Measurements from ENCODE around the gene MAP3K14. TPM values are rescaled to one million over a fixed set of nuclear protein-coding genes. Genes with fewer than 3 reads are reported as not detected.

The MAP3K14 gene
- polyA plus RNA-seq, 3 donors: 1.4 to 29.9 (median 3.8) TPM

GRCh38 chr17:45241328-45242028, 75.3 kb downstream of the MAP3K14 start:
- H3K79me2 ChIP-seq (ENCODE audit: insufficient read depth, low read length): peaks cover 59% of the 10 kb centered on the region
- no peak for DNase-seq
- H4K20me1 ChIP-seq (ENCODE audit: insufficient read depth, low read length): peaks cover 99% of the 10 kb centered on the region
- 97% methylated on average over 43 of the region's 62 CpGs for WGBS (ENCODE audit: insufficient coverage)
- peaks cover 90 to 97% of the 10 kb centered on the region in 2 donors for H3K36me3 Mint-ChIP-seq
- H3K9me3 Mint-ChIP-seq: peaks cover 0 to 3% (median 0%) of the 10 kb centered on the region in 7 donors
- no peak overlapping the region for H3K4me3 ChIP-seq (replicated peaks in 1 of 3; ENCODE audit: low read depth in 2 of 3, low read length in 3 of 3)
- H3K27me3 Mint-ChIP-seq (ENCODE audit: low read depth in 3 of 3): peaks cover 0 to 7% (median 0%) of the 10 kb centered on the region in 3 donors
- H3K9ac ChIP-seq (ENCODE audit: insufficient read depth, low read length, poor library complexity, severe bottlenecking): no peak overlapping the region
- no peak overlapping the region for H3K27ac ChIP-seq (ENCODE audit: low read depth in 1 of 2, low read length in 2 of 2)
- H2AFZ ChIP-seq (ENCODE audit: insufficient read depth, low read depth, low read length, poor library complexity, severe bottlenecking): no peak overlapping the region
- H3K27ac Mint-ChIP-seq: no peak overlapping the region
- no peak overlapping the region for H3K4me3 Mint-ChIP-seq
- H3K4me1 Mint-ChIP-seq: peaks cover 30% of the 10 kb centered on the region
- intact Hi-C loops (cut with micrococcal nuclease): no loop called here
- TF ChIP-seq, protein P1, sequence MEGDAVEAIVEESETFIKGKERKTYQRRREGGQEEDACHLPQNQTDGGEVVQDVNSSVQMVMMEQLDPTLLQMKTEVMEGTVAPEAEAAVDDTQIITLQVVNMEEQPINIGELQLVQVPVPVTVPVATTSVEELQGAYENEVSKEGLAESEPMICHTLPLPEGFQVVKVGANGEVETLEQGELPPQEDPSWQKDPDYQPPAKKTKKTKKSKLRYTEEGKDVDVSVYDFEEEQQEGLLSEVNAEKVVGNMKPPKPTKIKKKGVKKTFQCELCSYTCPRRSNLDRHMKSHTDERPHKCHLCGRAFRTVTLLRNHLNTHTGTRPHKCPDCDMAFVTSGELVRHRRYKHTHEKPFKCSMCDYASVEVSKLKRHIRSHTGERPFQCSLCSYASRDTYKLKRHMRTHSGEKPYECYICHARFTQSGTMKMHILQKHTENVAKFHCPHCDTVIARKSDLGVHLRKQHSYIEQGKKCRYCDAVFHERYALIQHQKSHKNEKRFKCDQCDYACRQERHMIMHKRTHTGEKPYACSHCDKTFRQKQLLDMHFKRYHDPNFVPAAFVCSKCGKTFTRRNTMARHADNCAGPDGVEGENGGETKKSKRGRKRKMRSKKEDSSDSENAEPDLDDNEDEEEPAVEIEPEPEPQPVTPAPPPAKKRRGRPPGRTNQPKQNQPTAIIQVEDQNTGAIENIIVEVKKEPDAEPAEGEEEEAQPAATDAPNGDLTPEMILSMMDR (IDR thresholded peaks at IDR 0.05): no peak
- H3K27me3 ChIP-seq (ENCODE audit: control insufficient read depth in 2 of 2, insufficient read depth in 2 of 2, low read length in 2 of 2): no peaks in the 10 kb centered on the region
- H3K4me2 ChIP-seq (replicated peaks; ENCODE audit: extremely low read depth, low read length, poor library complexity, severe bottlenecking): no peak overlapping the region
- peaks cover 97% of the 10 kb centered on the region in 2 donors for H3K36me3 ChIP-seq (replicated peaks in 1 of 2; ENCODE audit: control insufficient read depth in 1 of 2, insufficient read depth in 2 of 2, low read length in 2 of 2)
- no peaks in the 10 kb centered on the region for H3K9me3 ChIP-seq (replicated peaks in 1 of 2; ENCODE audit: control insufficient read depth in 1 of 2, insufficient read depth in 1 of 2, low read length in 2 of 2)
- peaks cover 18 to 28% of the 10 kb centered on the region in 2 donors for H3K4me1 ChIP-seq (ENCODE audit: control insufficient read depth in 1 of 2, insufficient read depth in 2 of 2, low read length in 2 of 2)

- H4K20me1 ChIP-seq (ENCODE audit: insufficient read depth, low read length): peaks cover 99% of the 10 kb centered on the region
- WGBS (ENCODE audit: insufficient coverage): 100% methylated on average over 21 of the region's 21 CpGs
- no peaks in the 10 kb centered on the region for H3K27me3 ChIP-seq (ENCODE audit: control insufficient read depth in 2 of 2, insufficient read depth in 2 of 2, low read length in 2 of 2)
- peaks cover 0 to 4% (median under 1%) of the 10 kb centered on the region in 3 donors for H3K27me3 Mint-ChIP-seq (ENCODE audit: low read depth in 3 of 3)
- peaks cover 14 to 23% of the 10 kb centered on the region in 2 donors for H3K4me1 ChIP-seq (ENCODE audit: control insufficient read depth in 1 of 2, insufficient read depth in 2 of 2, low read length in 2 of 2)
- H3K4me3 ChIP-seq (replicated peaks in 1 of 3; ENCODE audit: low read depth in 2 of 3, low read length in 3 of 3): no peak overlapping the region
- H3K79me2 ChIP-seq (ENCODE audit: insufficient read depth, low read length): peaks cover 65% of the 10 kb centered on the region
- no peak overlapping the region for H3K4me2 ChIP-seq (replicated peaks; ENCODE audit: extremely low read depth, low read length, poor library complexity, severe bottlenecking)
- peaks cover 25% of the 10 kb centered on the region for H3K4me1 Mint-ChIP-seq
- no peaks in the 10 kb centered on the region for H3K9me3 Mint-ChIP-seq
- no peak for DNase-seq
- TF ChIP-seq, protein P1 (IDR thresholded peaks at IDR 0.05): no peak
- no peak overlapping the region for H3K27ac ChIP-seq (ENCODE audit: low read depth in 1 of 2, low read length in 2 of 2)
- peaks cover 97% of the 10 kb centered on the region in 2 donors for H3K36me3 ChIP-seq (replicated peaks in 1 of 2; ENCODE audit: control insufficient read depth in 1 of 2, insufficient read depth in 2 of 2, low read length in 2 of 2)
- H3K9me3 ChIP-seq (replicated peaks in 1 of 2; ENCODE audit: control insufficient read depth in 1 of 2, insufficient read depth in 1 of 2, low read length in 2 of 2): no peaks in the 10 kb centered on the region
- intact Hi-C loops (cut with micrococcal nuclease): no loop called here
- H2AFZ ChIP-seq (ENCODE audit: insufficient read depth, low read depth, low read length, poor library complexity, severe bottlenecking): no peak overlapping the region
- H3K4me3 Mint-ChIP-seq: no peak overlapping the region
- no peak overlapping the region for H3K9ac ChIP-seq (ENCODE audit: insufficient read depth, low read length, poor library complexity, severe bottlenecking)
- H3K27ac Mint-ChIP-seq: peak overlapping the region in 2 of 7 donors; percentile 63 to 69
- peaks cover 89 to 97% of the 10 kb centered on the region in 2 donors for H3K36me3 Mint-ChIP-seq
Measured at GRCh38 chr17:45240905-45241327, 75.9 kb downstream of the MAP3K14 start.
